ENCODE measurements around the gene RPL36. TPM values are rescaled to one million over a fixed set of nuclear protein-coding genes. Genes with fewer than 3 reads are reported as not detected.

RPL36 gene
- total and polyA plus RNA-seq, 2 of the 8 experiments (the other 6 are each of a cell fraction or from before 2014, with no cell fraction given), result 951 to 1,075 TPM

GRCh38 chr19:5667751-5668271 is 22.3 kb upstream of the RPL36 start:
- FAIRE-seq, result no peak
- 86% methylated on average over 18 of the region's 22 CpGs; no CpG with 5 or more reads in 1 of the 2 experiments for WGBS, 2 experiments (ENCODE audit: extremely low coverage in 1 of 2, insufficient coverage in 1 of 2, insufficient read length in 1 of 2, insufficient replicate concordance in 2 of 2, low coverage in 1 of 2, low lambda C conversion rate in 2 of 2, missing lambda C conversion rate in 1 of 2)
- H3K36me3 ChIP-seq (ENCODE audit: control insufficient read depth in 2 of 4, insufficient read depth in 4 of 4, low read length in 3 of 4), result peaks cover 40 to 69% (median 55%) of the 10 kb centered on the region in 4 experiments
- H2AK5ac ChIP-seq (ENCODE audit: low read depth, low read length), result no peak overlapping the region
- no peak overlapping the region for H2AFZ ChIP-seq (ENCODE audit: low read length)
- no peaks in the 10 kb centered on the region for H3K9me3 ChIP-seq (ENCODE audit: insufficient read depth in 2 of 2, low read depth in 1 of 2, low read length in 1 of 2)
- H3K27me3 ChIP-seq (replicated peaks in 1 of 4; ENCODE audit: control insufficient read depth in 3 of 4, extremely low read depth in 1 of 4, insufficient read depth in 3 of 4, low read length in 3 of 4), result no peaks in the 10 kb centered on the region
- H2BK15ac ChIP-seq (ENCODE audit: low read length), result no peak overlapping the region
- no peak overlapping the region for H3K56ac ChIP-seq (replicated peaks; ENCODE audit: insufficient read length, low read depth, low read length)
- H3K9ac ChIP-seq (replicated peaks in 1 of 4; ENCODE audit: extremely low read depth in 1 of 4, low read depth in 3 of 4, low read length in 3 of 4), result no peak overlapping the region
- no peak overlapping the region for H3K23ac ChIP-seq (ENCODE audit: insufficient read length)
- H2BK20ac ChIP-seq (ENCODE audit: low read length), result no peak overlapping the region
- H3K14ac ChIP-seq (ENCODE audit: insufficient read length), result no peak overlapping the region
- no peak overlapping the region for H2BK12ac ChIP-seq (ENCODE audit: low read depth, low read length)
- no peaks in the 10 kb centered on the region for H3K23me2 ChIP-seq (ENCODE audit: low read depth, low read length)
- no peak overlapping the region for H2BK5ac ChIP-seq (ENCODE audit: low read depth, low read length)
- CTCF ChIA-PET (ENCODE audit: partially characterized antibody), result interaction anchor here (1.2 to 1.4 kb wide), 2 partner anchors 19 to 22 kb away, joined by 4 read pairs; partner anchors contain the start of gene RPL36
- H3K4ac ChIP-seq (replicated peaks; ENCODE audit: insufficient read length, low read depth, low read length), result no peak overlapping the region
- H4K8ac ChIP-seq (ENCODE audit: extremely low read depth, insufficient read depth, low read length), result peak overlapping the region; percentile 73
- peak; percentile 63 to 73 for DNase-seq (ENCODE audit: low read depth in 1 of 2, low spot score in 2 of 2)
- no peak overlapping the region for H4K91ac ChIP-seq (replicated peaks; ENCODE audit: insufficient read length, low read length)
- 0 out of 2 replicates have a peak, but pooled peaks cover 3% of the 10 kb centered on the region for H3K79me1 ChIP-seq (ENCODE audit: low read depth, low read length)
- H3K18ac ChIP-seq (ENCODE audit: extremely low read depth, low read length), result no peak overlapping the region
- H4K5ac ChIP-seq (ENCODE audit: insufficient read length, low read depth, low read length), result no peak overlapping the region
- H3K4me1 ChIP-seq (replicated peaks in 1 of 4; ENCODE audit: control insufficient read depth in 3 of 4, insufficient read depth in 4 of 4, low read length in 3 of 4), result peaks cover 0 to 9% (median 5%) of the 10 kb centered on the region in 4 experiments; a peak in 5 of 7 replicates
- H3K4me3 ChIP-seq (ENCODE audit: extremely low read depth in 1 of 4, insufficient read depth in 2 of 4, low read depth in 3 of 4, low read length in 4 of 4), result no peak overlapping the region
- no peaks in the 10 kb centered on the region for H3K79me2 ChIP-seq (ENCODE audit: control insufficient read depth in 1 of 2, insufficient read depth in 2 of 2, low read length in 2 of 2)
- POLR2A ChIA-PET (ENCODE audit: partially characterized antibody), result interaction anchor here (0.9 to 4.1 kb wide), 14 partner anchors 10 to 72 kb away, joined by 3 to 17 read pairs (median 3); partner anchors contain the start of genes RPL36, SAFB and SAFB2
- H3K4me2 ChIP-seq (ENCODE audit: insufficient read depth in 1 of 2, low read depth in 2 of 2, low read length in 2 of 2), result peak overlapping the region in 1 of 2 experiments; percentile 29; a peak in 2 of 4 replicates
- H4K20me1 ChIP-seq (replicated peaks in 1 of 2; ENCODE audit: control insufficient read depth in 1 of 2, insufficient read depth in 2 of 2, low read length in 2 of 2), result peaks cover 3 to 9% of the 10 kb centered on the region in 2 experiments
- H3K27ac ChIP-seq (ENCODE audit: low read depth, low read length), result no peak overlapping the region
- H2BK120ac ChIP-seq (replicated peaks; ENCODE audit: low read depth, low read length), result no peak overlapping the region
- TF ChIP-seq SP1 (IDR thresholded peaks at IDR 0.05; ENCODE audit: low read depth, low read length), result peak; percentile 48; the same call in 1 of the 2 replicates
- TF ChIP-seq NRF1 (IDR thresholded peaks at IDR 0.05; ENCODE audit: low read depth, low read length), result no peak
- TF ChIP-seq HDAC6 (IDR thresholded peaks at IDR 0.05; ENCODE audit: low read depth, low read length), result no peak
- TF ChIP-seq SIN3A (conservative IDR thresholded peaks at IDR 0.05 in 1 of 2, IDR thresholded peaks at IDR 0.05 in 1 of 2; ENCODE audit: low read depth in 1 of 2, low read length in 2 of 2), result peak in 1 of 2 experiments; percentile 75; a peak in 1 of 4 replicates
- TF ChIP-seq CREB1 (IDR thresholded peaks at IDR 0.05), result peak; percentile 59; the same call in 1 of the 2 replicates
- TF ChIP-seq POLR2A (IDR thresholded peaks at IDR 0.05; ENCODE audit: control extremely low read depth in 1 of 2, low read depth in 2 of 2, low read length in 2 of 2), result 0 out of 3 replicates have a peak, but pooled peaks of 1 of the 2 experiments have one; percentile 40
- TF ChIP-seq, protein P1, sequence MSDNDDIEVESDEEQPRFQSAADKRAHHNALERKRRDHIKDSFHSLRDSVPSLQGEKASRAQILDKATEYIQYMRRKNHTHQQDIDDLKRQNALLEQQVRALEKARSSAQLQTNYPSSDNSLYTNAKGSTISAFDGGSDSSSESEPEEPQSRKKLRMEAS (IDR thresholded peaks at IDR 0.05), result peak; percentile 54
- TF ChIP-seq NANOG (IDR thresholded peaks at IDR 0.05; ENCODE audit: insufficient read depth, low read depth, low read length, poor library complexity, severe bottlenecking), result no peak
- TF ChIP-seq EP300 (IDR thresholded peaks at IDR 0.05; ENCODE audit: borderline replicate concordance in 1 of 2, low read depth in 2 of 2, low read length in 2 of 2), result no peak
- no peak for TF ChIP-seq SP4 (IDR thresholded peaks at IDR 0.05; ENCODE audit: low read length)
- 0 out of 2 replicates have a peak, but pooled peaks have one; percentile 30 for TF ChIP-seq TAF1 (IDR thresholded peaks at IDR 0.05; ENCODE audit: low read depth, low read length)
- no peak; the same call in 1 of the 2 replicates for TF ChIP-seq RBBP5 (IDR thresholded peaks at IDR 0.05; ENCODE audit: borderline replicate concordance, low read depth, low read length)
- 0 out of 2 replicates have a peak, but pooled peaks have one; percentile 14 for TF ChIP-seq TEAD4 (IDR thresholded peaks at IDR 0.05; ENCODE audit: low read depth, low read length)
